Measurements from ENCODE around the gene HPSE2. TPM values are rescaled to one million over a fixed set of nuclear protein-coding genes. Genes with fewer than 3 reads are reported as not detected.

Gene HPSE2
- total and polyA plus RNA-seq, 2 of the 13 experiments (the other 11 are each of a cell fraction or from before 2014, with no cell fraction given), result 0.01 TPM; not detected in 1

DNA sequence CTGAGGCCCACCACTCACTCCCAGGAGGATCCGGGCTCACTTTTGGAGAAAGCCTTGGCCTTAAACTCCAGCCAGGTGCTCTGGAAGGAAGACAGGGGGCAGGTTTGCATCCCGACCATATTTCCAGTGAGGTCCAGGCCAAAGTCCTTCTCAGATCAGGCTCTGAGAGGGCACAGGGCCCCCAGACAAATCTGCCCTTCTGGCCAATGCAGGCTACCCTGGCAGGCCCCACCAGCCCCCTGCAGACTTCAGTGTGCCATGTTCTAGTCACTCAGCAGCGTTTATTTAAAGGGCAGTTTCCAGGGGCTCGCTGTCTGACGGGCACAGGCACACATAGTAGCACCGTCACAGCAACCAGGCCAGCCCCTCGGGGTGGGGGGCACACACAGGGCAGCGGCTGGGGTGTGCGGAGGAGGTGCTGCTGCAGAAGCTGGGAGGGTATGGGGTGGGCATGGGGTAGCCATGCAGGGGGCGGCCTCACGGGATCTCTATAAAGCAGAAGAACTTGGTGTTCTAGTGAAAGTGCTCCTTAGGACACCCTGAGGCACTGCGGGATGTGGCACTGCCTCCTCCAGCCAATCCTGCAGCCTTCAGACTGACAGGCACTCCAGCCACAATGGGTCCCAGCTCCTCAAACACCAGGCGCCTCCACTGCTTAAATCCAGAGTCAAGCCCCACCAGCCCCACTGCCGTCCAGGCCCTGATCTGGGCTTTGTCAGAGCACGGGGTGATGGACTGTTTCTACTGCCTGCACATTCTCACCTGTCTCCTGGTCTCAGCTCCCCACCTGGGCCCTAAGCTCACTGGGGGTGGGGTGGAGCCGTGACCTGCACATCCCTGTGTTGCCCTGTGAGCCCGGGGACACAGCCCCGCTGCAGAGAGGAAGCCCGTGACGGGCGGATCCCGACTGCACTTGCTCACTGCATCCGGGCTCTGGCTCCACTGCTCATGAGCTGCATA lies 811.1 kb downstream of the HPSE2 start (continued):
- no peak for TF ChIP-seq AGO1 (IDR thresholded peaks at IDR 0.05; ENCODE audit: low read depth, low read length, poor library complexity, severe bottlenecking)
- no peak for TF ChIP-seq ZNF777 (CRISPR knock-in tag; IDR thresholded peaks at IDR 0.05)
- peak; percentile 82 for TF ChIP-seq HNRNPL (IDR thresholded peaks at IDR 0.05; ENCODE audit: low read depth, low read length)
- TF ChIP-seq GATAD1 (CRISPR knock-in tag; IDR thresholded peaks at IDR 0.05), result no peak
- no peak for TF ChIP-seq TAF1 (CRISPR knock-in tag; IDR thresholded peaks at IDR 0.05)
- no peak for TF ChIP-seq ESRRA (CRISPR knock-in tag; IDR thresholded peaks at IDR 0.05; ENCODE audit: low read depth)
- TF ChIP-seq FOXM1 (CRISPR knock-in tag; IDR thresholded peaks at IDR 0.05), result no peak
- TF ChIP-seq, protein P1, sequence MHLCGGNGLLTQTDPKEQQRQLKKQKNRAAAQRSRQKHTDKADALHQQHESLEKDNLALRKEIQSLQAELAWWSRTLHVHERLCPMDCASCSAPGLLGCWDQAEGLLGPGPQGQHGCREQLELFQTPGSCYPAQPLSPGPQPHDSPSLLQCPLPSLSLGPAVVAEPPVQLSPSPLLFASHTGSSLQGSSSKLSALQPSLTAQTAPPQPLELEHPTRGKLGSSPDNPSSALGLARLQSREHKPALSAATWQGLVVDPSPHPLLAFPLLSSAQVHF (CRISPR knock-in tag; IDR thresholded peaks at IDR 0.05), result no peak

DNA sequence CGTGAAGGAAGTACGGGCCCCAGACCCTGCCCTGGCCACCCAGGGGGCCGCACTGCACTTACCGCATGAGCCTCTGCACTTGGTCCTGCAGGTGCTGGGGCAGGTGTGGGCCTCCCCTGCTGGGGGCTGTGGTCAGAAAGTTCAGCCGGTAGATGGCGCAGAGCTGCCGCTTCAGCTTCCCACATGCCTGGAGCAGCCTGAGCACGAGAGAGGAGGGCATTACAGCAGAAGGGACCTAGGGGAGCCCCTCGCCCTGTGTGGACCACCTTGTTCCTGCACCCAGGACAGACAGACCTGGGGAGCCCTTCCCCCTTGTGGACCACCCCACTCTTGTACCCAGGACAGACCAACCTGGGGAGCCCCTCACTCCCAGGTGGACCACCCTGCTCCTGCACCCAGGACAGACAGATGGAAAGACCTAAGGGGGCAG lies 811.9 kb downstream of the HPSE2 start:
- no peaks in the 10 kb centered on the region for H3K9me3 ChIP-seq (ENCODE audit: low read length)
- no TSS peak for BruUV-seq (replicated peaks)
- H3K27ac ChIP-seq (ENCODE audit: extremely low read length, insufficient read depth, low read length), result no peak overlapping the region
- in situ Hi-C loops (cut with HindIII; ENCODE audit: extremely low pct_ligation_motif_present, low pct_unique_long_range_greater_than_20kb) (no loop called here), intact Hi-C loops (cut with micrococcal nuclease; ENCODE audit: unreplicated experiment) (no loop called here)
- FAIRE-seq (peak; percentile 4), ATAC-seq (peak; percentile 91), DNase-seq (ENCODE audit: low spot score) (peak; percentile 41)
- H3K4me1 ChIP-seq (ENCODE audit: insufficient read depth, low read length), result peaks cover 10% of the 10 kb centered on the region
- no peaks in the 10 kb centered on the region for H3K79me2 ChIP-seq (ENCODE audit: insufficient read depth, low read length)
- no peaks in the 10 kb centered on the region for H3K27me3 ChIP-seq (ENCODE audit: control insufficient read depth in 1 of 2, insufficient read depth in 2 of 2, low read length in 2 of 2)
- H3K36me3 ChIP-seq (replicated peaks in 1 of 2; ENCODE audit: control insufficient read depth in 1 of 2, insufficient read depth in 2 of 2, low read length in 2 of 2), result peaks cover 5 to 12% of the 10 kb centered on the region in 2 experiments; a peak in 3 of 5 replicates
- POLR2A ChIA-PET, result interaction anchor here (3.7 kb wide), 1 partner anchor 9 kb away, joined by 29 read pairs; the partner anchor contains the start of gene PYROXD2
- 100% methylated on average over 2 of the region's 9 CpGs for WGBS (ENCODE audit: low lambda C conversion rate)
- H4K20me1 ChIP-seq (ENCODE audit: insufficient read depth, low read length), result 0 out of 2 replicates have a peak, but pooled peaks cover 2% of the 10 kb centered on the region
- H2AFZ ChIP-seq (ENCODE audit: low read length), result no peak overlapping the region
- H3K4me3 ChIP-seq (replicated peaks in 1 of 3; ENCODE audit: insufficient read depth in 1 of 3, low read depth in 2 of 3, low read length in 3 of 3), result no peak overlapping the region
- H3K9ac ChIP-seq (ENCODE audit: insufficient read depth, low read depth, low read length), result no peak overlapping the region
- no peak overlapping the region for H3K4me2 ChIP-seq (ENCODE audit: low read depth, low read length)
- CTCF ChIA-PET (ENCODE audit: low intra/inter-chr PET ratio, low total read pairs), result no interaction called here
- TF ChIP-seq RXRB (CRISPR knock-in tag; IDR thresholded peaks at IDR 0.05; ENCODE audit: borderline replicate concordance) (0 out of 2 replicates have a peak, but pooled peaks have one; percentile 20), STAG1 (CRISPR knock-in tag; IDR thresholded peaks at IDR 0.05) (peak; percentile 58)
- TF ChIP-seq, protein P2, sequence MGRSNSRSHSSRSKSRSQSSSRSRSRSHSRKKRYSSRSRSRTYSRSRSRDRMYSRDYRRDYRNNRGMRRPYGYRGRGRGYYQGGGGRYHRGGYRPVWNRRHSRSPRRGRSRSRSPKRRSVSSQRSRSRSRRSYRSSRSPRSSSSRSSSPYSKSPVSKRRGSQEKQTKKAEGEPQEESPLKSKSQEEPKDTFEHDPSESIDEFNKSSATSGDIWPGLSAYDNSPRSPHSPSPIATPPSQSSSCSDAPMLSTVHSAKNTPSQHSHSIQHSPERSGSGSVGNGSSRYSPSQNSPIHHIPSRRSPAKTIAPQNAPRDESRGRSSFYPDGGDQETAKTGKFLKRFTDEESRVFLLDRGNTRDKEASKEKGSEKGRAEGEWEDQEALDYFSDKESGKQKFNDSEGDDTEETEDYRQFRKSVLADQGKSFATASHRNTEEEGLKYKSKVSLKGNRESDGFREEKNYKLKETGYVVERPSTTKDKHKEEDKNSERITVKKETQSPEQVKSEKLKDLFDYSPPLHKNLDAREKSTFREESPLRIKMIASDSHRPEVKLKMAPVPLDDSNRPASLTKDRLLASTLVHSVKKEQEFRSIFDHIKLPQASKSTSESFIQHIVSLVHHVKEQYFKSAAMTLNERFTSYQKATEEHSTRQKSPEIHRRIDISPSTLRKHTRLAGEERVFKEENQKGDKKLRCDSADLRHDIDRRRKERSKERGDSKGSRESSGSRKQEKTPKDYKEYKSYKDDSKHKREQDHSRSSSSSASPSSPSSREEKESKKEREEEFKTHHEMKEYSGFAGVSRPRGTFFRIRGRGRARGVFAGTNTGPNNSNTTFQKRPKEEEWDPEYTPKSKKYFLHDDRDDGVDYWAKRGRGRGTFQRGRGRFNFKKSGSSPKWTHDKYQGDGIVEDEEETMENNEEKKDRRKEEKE (IDR thresholded peaks at IDR 0.05), result no peak
- TF ChIP-seq, protein P3, sequence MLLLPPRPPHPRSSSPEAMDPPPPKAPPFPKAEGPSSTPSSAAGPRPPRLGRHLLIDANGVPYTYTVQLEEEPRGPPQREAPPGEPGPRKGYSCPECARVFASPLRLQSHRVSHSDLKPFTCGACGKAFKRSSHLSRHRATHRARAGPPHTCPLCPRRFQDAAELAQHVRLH (CRISPR knock-in tag; IDR thresholded peaks at IDR 0.05; ENCODE audit: borderline replicate concordance, low read depth), result 0 out of 2 replicates have a peak, but pooled peaks have one; percentile 32
- TF ChIP-seq, protein P4, sequence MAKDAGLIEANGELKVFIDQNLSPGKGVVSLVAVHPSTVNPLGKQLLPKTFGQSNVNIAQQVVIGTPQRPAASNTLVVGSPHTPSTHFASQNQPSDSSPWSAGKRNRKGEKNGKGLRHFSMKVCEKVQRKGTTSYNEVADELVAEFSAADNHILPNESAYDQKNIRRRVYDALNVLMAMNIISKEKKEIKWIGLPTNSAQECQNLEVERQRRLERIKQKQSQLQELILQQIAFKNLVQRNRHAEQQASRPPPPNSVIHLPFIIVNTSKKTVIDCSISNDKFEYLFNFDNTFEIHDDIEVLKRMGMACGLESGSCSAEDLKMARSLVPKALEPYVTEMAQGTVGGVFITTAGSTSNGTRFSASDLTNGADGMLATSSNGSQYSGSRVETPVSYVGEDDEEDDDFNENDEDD (CRISPR knock-in tag; IDR thresholded peaks at IDR 0.05; ENCODE audit: borderline replicate concordance), result peak; percentile 67; the same call in 1 of the 2 replicates
- TF ChIP-seq, protein P5, sequence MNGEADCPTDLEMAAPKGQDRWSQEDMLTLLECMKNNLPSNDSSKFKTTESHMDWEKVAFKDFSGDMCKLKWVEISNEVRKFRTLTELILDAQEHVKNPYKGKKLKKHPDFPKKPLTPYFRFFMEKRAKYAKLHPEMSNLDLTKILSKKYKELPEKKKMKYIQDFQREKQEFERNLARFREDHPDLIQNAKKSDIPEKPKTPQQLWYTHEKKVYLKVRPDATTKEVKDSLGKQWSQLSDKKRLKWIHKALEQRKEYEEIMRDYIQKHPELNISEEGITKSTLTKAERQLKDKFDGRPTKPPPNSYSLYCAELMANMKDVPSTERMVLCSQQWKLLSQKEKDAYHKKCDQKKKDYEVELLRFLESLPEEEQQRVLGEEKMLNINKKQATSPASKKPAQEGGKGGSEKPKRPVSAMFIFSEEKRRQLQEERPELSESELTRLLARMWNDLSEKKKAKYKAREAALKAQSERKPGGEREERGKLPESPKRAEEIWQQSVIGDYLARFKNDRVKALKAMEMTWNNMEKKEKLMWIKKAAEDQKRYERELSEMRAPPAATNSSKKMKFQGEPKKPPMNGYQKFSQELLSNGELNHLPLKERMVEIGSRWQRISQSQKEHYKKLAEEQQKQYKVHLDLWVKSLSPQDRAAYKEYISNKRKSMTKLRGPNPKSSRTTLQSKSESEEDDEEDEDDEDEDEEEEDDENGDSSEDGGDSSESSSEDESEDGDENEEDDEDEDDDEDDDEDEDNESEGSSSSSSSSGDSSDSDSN (CRISPR knock-in tag; IDR thresholded peaks at IDR 0.05), result peak; percentile 34; the same call in 1 of the 2 replicates
